Limb (tissue), 2 donors: ENCODE results near the gene FAM168A.

Experiments used
- DNase-seq, 2 donors: peaks; one replicate each; pipeline ENCODE4 v3.0.0-alpha.2; 2016; ENCODE audit errors: extremely low spot score in 2 of 2

Gene FAM168A

GRCh38 chr11:73520353-73521061 lies 77.4 kb downstream of the FAM168A start:
- peak in 1 of 2 donors; percentile 21 for DNase-seq

GRCh38 chr11:73519266-73519665 lies 78.6 kb downstream of the FAM168A start:
- no peak for DNase-seq

GRCh38 chr11:73518195-73518594 lies 79.7 kb downstream of the FAM168A start:
- DNase-seq: no peak

GRCh38 chr11:73516080-73516479 lies 81.8 kb downstream of the FAM168A start:
- DNase-seq: no peak

- DNase-seq: no peak
Measured at GRCh38 chr11:73513707-73514106, 84.2 kb downstream of the FAM168A start.

GRCh38 chr11:73510877-73511276 lies 87.0 kb downstream of the FAM168A start:
- no peak for DNase-seq

GRCh38 chr11:73510106-73510505 lies 87.8 kb downstream of the FAM168A start:
- no peak for DNase-seq

GRCh38 chr11:73509188-73509587 lies 88.7 kb downstream of the FAM168A start:
- no peak for DNase-seq

GRCh38 chr11:73508243-73509176 lies 89.4 kb downstream of the FAM168A start:
- no peak for DNase-seq

- DNase-seq: no peak
Measured at GRCh38 chr11:73507086-73507485, 90.8 kb downstream of the FAM168A start.

- DNase-seq: no peak
Measured at GRCh38 chr11:73506038-73506437, 91.9 kb downstream of the FAM168A start.

- DNase-seq: no peak
Measured at GRCh38 chr11:73498343-73498742, 99.6 kb downstream of the FAM168A start.

GRCh38 chr11:73496134-73496533 lies 101.8 kb downstream of the FAM168A start:
- no peak for DNase-seq

GRCh38 chr11:73495731-73496130 lies 102.2 kb downstream of the FAM168A start:
- DNase-seq: no peak

GRCh38 chr11:73493956-73494598 lies 103.8 kb downstream of the FAM168A start:
- DNase-seq: no peak

GRCh38 chr11:73481626-73482025 lies 116.3 kb downstream of the FAM168A start:
- no peak for DNase-seq

- DNase-seq: no peak
Measured at GRCh38 chr11:73480677-73481076, 117.2 kb downstream of the FAM168A start.

GRCh38 chr11:73478737-73479347 lies 119.1 kb downstream of the FAM168A start:
- no peak for DNase-seq

- DNase-seq: no peak
Measured at GRCh38 chr11:73477518-73477917, 120.4 kb downstream of the FAM168A start.

GRCh38 chr11:73475549-73476095 lies 122.3 kb downstream of the FAM168A start:
- DNase-seq: no peak

GRCh38 chr11:73473252-73473651 lies 124.7 kb downstream of the FAM168A start:
- no peak for DNase-seq
